Upper lobe of left lung (tissue), 4 donors: Measurements from ENCODE around the gene PLCL2.

Experiments used
- EP300 ChIP-seq, 4 donors: sonication (generic); formaldehyde crosslinking; IDR thresholded peaks; one replicate each; pipeline ENCODE4 v1.5.1; 2017; ENCODE audit warnings: antibody characterized with exemption in 4 of 4, control low read depth in 2 of 4
- POLR2A ChIP-seq, 4 donors: fragments of 450-650 bp; IDR thresholded peaks; one replicate each; pipeline ENCODE4 v1.5.1; 2016 to 2017; ENCODE audit warnings: antibody characterized with exemption in 4 of 4, mild to moderate bottlenecking in 2 of 4
- POLR2AphosphoS5 ChIP-seq, 2 donors: sonication (generic); formaldehyde crosslinking; IDR thresholded peaks; one replicate each; pipeline ENCODE4 v1.5.1; 2017; ENCODE audit warnings: antibody characterized with exemption in 2 of 2
- TF ChIP-seq, protein P1 (sequence below), 6 experiments: fragments of 450-650 bp in 4 of 6; fragments of 200-600 bp in 2 of 6; sonication (generic) in 2 of 6; IDR thresholded peaks; one replicate each; pipeline ENCODE4 v1.5.1; 2016 to 2019; ENCODE audit warnings: antibody characterized with exemption in 6 of 6

GRCh38 chr3:17007284-17007683 lies 122.5 kb downstream of the PLCL2 start:
- TF ChIP-seq, protein P1, sequence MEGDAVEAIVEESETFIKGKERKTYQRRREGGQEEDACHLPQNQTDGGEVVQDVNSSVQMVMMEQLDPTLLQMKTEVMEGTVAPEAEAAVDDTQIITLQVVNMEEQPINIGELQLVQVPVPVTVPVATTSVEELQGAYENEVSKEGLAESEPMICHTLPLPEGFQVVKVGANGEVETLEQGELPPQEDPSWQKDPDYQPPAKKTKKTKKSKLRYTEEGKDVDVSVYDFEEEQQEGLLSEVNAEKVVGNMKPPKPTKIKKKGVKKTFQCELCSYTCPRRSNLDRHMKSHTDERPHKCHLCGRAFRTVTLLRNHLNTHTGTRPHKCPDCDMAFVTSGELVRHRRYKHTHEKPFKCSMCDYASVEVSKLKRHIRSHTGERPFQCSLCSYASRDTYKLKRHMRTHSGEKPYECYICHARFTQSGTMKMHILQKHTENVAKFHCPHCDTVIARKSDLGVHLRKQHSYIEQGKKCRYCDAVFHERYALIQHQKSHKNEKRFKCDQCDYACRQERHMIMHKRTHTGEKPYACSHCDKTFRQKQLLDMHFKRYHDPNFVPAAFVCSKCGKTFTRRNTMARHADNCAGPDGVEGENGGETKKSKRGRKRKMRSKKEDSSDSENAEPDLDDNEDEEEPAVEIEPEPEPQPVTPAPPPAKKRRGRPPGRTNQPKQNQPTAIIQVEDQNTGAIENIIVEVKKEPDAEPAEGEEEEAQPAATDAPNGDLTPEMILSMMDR (IDR thresholded peaks at IDR 0.05), result no peak
- TF ChIP-seq POLR2A (IDR thresholded peaks at IDR 0.05) (no peak), EP300 (IDR thresholded peaks at IDR 0.05) (no peak), POLR2AphosphoS5 (IDR thresholded peaks at IDR 0.05) (no peak)
